Neural cell (in vitro differentiated cells): ENCODE data around the gene IPO13.

Experiments used
- CTCF ChIP-seq: fragments of 450-650 bp; IDR thresholded peaks from 2 replicates; pipeline ENCODE4 v1.5.1; 2014; ENCODE audit warnings: antibody characterized with exemption, mild to moderate bottlenecking, moderate library complexity; ENCODE audit not compliant: poor library complexity, severe bottlenecking
- EP300 ChIP-seq: fragments of 450-650 bp; conservative IDR thresholded peaks from 2 replicates; pipeline ENCODE4 v1.6.1; 2014; ENCODE audit warnings: antibody characterized with exemption, mild to moderate bottlenecking, moderate library complexity; ENCODE audit not compliant: poor library complexity, severe bottlenecking
- EZH2 ChIP-seq: fragments of 200-600, 300-800 bp; shearing (Covaris generic), sonication (generic); IDR thresholded peaks from 2 replicates; pipeline ENCODE4 v1.6.1; 2014; ENCODE audit warnings: antibody characterized with exemption, low read length, borderline replicate concordance, mild to moderate bottlenecking; ENCODE audit not compliant: insufficient read depth, poor library complexity, severe bottlenecking
- MXI1 ChIP-seq: fragments of 450-650 bp; conservative IDR thresholded peaks from 2 replicates; pipeline ENCODE4 v1.6.1; 2014; ENCODE audit warnings: antibody characterized with exemption, mild to moderate bottlenecking; ENCODE audit not compliant: poor library complexity, severe bottlenecking
- POLR2AphosphoS5 ChIP-seq: IDR thresholded peaks from 2 replicates; pipeline ENCODE4 v1.6.1; 2012
- RAD21 ChIP-seq: fragments of 450-650 bp; conservative IDR thresholded peaks from 2 replicates; pipeline ENCODE4 v1.6.1; 2014; ENCODE audit warnings: antibody characterized with exemption, mild to moderate bottlenecking, moderate library complexity
- SMC3 ChIP-seq: fragments of 450-650 bp; conservative IDR thresholded peaks from 2 replicates; pipeline ENCODE4 v1.6.1; 2014; ENCODE audit warnings: antibody characterized with exemption, mild to moderate bottlenecking, moderate library complexity; ENCODE audit not compliant: poor library complexity
- TAF1 ChIP-seq: IDR thresholded peaks from 2 replicates; pipeline ENCODE4 v1.6.1; 2012; ENCODE audit warnings: low read depth
- TF ChIP-seq, protein P1 (sequence below): IDR thresholded peaks from 2 replicates; pipeline ENCODE4 v1.6.1; 2012; ENCODE audit warnings: borderline replicate concordance

DNA sequence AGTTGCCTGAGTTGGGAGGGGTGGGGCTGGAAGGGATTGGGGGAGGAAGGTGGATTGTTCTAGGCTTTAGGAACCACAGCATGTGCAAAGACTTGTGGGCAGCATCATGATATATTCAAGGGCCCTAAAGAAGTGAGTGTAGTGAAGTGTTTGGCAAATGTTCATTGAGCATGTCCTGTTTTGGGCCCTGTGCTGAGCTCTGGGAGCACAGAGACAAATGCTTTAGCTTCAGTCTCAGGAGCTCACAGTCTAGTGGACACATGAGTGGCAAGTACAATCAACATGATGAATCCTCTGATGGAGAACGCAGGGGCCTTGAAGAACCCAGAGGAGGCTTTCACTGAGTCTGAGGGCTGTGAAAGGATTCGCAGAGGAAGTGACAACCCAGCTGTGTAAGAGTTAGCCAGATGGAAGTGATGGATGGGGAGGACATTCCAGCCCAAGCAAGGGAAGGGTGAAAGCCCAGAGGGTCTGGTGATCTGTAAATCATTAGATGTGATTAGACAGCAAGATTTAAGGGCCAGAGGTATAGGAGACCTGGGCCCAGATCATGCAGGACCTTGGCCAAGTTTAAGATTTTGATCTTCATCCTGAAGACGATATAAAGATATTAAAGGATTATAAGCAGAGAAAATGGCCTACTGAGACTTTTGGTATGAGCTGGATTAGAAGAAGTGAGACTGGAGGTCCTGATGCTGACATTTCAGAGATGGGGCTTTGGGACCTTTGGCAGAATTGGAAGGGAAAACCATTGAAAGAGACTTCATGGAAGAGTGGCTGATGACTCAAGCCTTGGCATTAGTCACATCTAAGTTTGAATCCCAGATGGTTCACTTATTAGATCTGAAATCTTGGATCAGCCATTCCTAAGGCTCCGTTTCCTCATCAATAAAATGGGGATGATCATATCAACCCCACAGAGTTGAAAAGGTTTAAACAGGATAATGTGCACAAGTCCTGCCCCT lies 4.6 kb downstream of the IPO13 start:
- TF ChIP-seq CTCF, result no peak
- TF ChIP-seq MXI1, result no peak
- TF ChIP-seq TAF1, result no peak
- no peak for TF ChIP-seq EZH2
- TF ChIP-seq POLR2AphosphoS5, result no peak
- TF ChIP-seq, protein P1, sequence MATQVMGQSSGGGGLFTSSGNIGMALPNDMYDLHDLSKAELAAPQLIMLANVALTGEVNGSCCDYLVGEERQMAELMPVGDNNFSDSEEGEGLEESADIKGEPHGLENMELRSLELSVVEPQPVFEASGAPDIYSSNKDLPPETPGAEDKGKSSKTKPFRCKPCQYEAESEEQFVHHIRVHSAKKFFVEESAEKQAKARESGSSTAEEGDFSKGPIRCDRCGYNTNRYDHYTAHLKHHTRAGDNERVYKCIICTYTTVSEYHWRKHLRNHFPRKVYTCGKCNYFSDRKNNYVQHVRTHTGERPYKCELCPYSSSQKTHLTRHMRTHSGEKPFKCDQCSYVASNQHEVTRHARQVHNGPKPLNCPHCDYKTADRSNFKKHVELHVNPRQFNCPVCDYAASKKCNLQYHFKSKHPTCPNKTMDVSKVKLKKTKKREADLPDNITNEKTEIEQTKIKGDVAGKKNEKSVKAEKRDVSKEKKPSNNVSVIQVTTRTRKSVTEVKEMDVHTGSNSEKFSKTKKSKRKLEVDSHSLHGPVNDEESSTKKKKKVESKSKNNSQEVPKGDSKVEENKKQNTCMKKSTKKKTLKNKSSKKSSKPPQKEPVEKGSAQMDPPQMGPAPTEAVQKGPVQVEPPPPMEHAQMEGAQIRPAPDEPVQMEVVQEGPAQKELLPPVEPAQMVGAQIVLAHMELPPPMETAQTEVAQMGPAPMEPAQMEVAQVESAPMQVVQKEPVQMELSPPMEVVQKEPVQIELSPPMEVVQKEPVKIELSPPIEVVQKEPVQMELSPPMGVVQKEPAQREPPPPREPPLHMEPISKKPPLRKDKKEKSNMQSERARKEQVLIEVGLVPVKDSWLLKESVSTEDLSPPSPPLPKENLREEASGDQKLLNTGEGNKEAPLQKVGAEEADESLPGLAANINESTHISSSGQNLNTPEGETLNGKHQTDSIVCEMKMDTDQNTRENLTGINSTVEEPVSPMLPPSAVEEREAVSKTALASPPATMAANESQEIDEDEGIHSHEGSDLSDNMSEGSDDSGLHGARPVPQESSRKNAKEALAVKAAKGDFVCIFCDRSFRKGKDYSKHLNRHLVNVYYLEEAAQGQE, result no peak
- no peak for TF ChIP-seq EP300
- TF ChIP-seq RAD21, result no peak
- TF ChIP-seq SMC3, result no peak
